Measurements from ENCODE around the gene CASZ1. TPM values are rescaled to one million over a fixed set of nuclear protein-coding genes. Genes with fewer than 3 reads are reported as not detected.

CASZ1 gene
- total and polyA plus RNA-seq, 9 of the 15 experiments (the other 6 are each of a cell fraction or from before 2014, with no cell fraction given), result 0.01 to 4.0 (median 0.76) TPM; not detected in 1

GRCh38 chr1:10649517-10650201 is 146.8 kb downstream of the CASZ1 start:
- FAIRE-seq (no peak), ATAC-seq (no peak), DNase-seq (ENCODE audit: extremely low read depth in 1 of 4, low spot score in 3 of 4) (no peak)
- intact Hi-C loops (cut with micrococcal nuclease) (no loop called here), in situ Hi-C loops (cut with MboI) (no loop called here)
- BruUV-seq (replicated peaks), result no TSS peak
- CTCF ChIA-PET (ENCODE audit: low intra/inter-chr PET ratio), result no interaction called here
- no peaks in the 10 kb centered on the region for H3K9me1 ChIP-seq (ENCODE audit: control insufficient read depth, insufficient read depth, low read length)
- H3K79me2 ChIP-seq (ENCODE audit: control insufficient read depth, insufficient read depth, low read length), result no peaks in the 10 kb centered on the region
- H3K9me3 ChIP-seq (replicated peaks; ENCODE audit: control insufficient read depth, insufficient read depth, low read depth, low read length), result no peaks in the 10 kb centered on the region
- POLR2A ChIA-PET, result no interaction called here
- peaks cover 29 to 80% of the 10 kb centered on the region in 2 experiments; a peak in 4 of 5 replicates for H3K27me3 ChIP-seq (ENCODE audit: control insufficient read depth in 2 of 2, insufficient read depth in 2 of 2, low read length in 2 of 2)
- no peaks in the 10 kb centered on the region for H3K36me3 ChIP-seq (ENCODE audit: control insufficient read depth, insufficient read depth, low read length)
- no peak overlapping the region for H3K27ac ChIP-seq (ENCODE audit: extremely low read depth, low read depth, low read length)
- no peak overlapping the region for H3K4me3 ChIP-seq
- no peak overlapping the region for H3K9ac ChIP-seq (ENCODE audit: insufficient read depth in 1 of 2, low read depth in 2 of 2, low read length in 2 of 2)
- WGBS (ENCODE audit: insufficient coverage, low coverage, missing lambda C conversion rate), result 30% methylated on average over 23 of the region's 30 CpGs
- H4K20me1 ChIP-seq (replicated peaks; ENCODE audit: control insufficient read depth, insufficient read depth, low read length), result peaks cover 26% of the 10 kb centered on the region
- no peak overlapping the region for H3K4me2 ChIP-seq (ENCODE audit: insufficient read depth, low read length)
- no peak overlapping the region for H2AFZ ChIP-seq (ENCODE audit: low read depth, low read length)
- peaks cover 0 to 62% of the 10 kb centered on the region in 2 experiments; a peak in 3 of 5 replicates for H3K4me1 ChIP-seq (replicated peaks in 1 of 2; ENCODE audit: control insufficient read depth in 2 of 2, insufficient read depth in 2 of 2, low read length in 2 of 2)
- TF ChIP-seq IRF9 (tag; IDR thresholded peaks at IDR 0.05) (no peak), TCF7L2 (IDR thresholded peaks at IDR 0.05; ENCODE audit: low read depth, low read length) (no peak), TSC22D4 (tag; IDR thresholded peaks at IDR 0.05) (no peak), SAFB (IDR thresholded peaks at IDR 0.05; ENCODE audit: borderline replicate concordance, low read depth, low read length) (no peak), FOXJ3 (CRISPR knock-in tag; IDR thresholded peaks at IDR 0.05) (no peak), CC2D1A (IDR thresholded peaks at IDR 0.05) (no peak), SIRT6 (IDR thresholded peaks at IDR 0.05; ENCODE audit: low read depth, low read length) (no peak), SMAD2 (IDR thresholded peaks at IDR 0.05; ENCODE audit: low read depth, low read length) (no peak), STAT6 (CRISPR knock-in tag; IDR thresholded peaks at IDR 0.05) (no peak), REST (IDR thresholded peaks at IDR 0.05; ENCODE audit: borderline replicate concordance) (no peak), REST (CRISPR knock-in tag; IDR thresholded peaks at IDR 0.05; ENCODE audit: low read depth) (no peak)
